Measurements from ENCODE around the gene COL23A1.

GRCh38 chr5:178326374-178326715 is 263.8 kb downstream of the COL23A1 start:
- TF ChIP-seq POLR2A (IDR thresholded peaks at IDR 0.05) (no peak), CTCF (IDR thresholded peaks at IDR 0.05) (no peak), EP300 (IDR thresholded peaks at IDR 0.05) (no peak), POLR2AphosphoS5 (IDR thresholded peaks at IDR 0.05) (no peak)

Data from gastroesophageal sphincter (tissue), 3 donors.